GM23248 (cell line): ENCODE measurements around the gene WDR89. TPM values are rescaled to one million over a fixed set of nuclear protein-coding genes. Genes with fewer than 3 reads are reported as not detected.
A peak's percentile ranks its signal among the peaks of the same experiment; 100 is the strongest.

Experiments used
- DNase-seq: peaks from one replicate; pipeline ENCODE4 v3.0.0-alpha.2; 2015
- H2AFZ ChIP-seq: fragments of 200-600 bp; sonication (generic); 2 replicates; pipeline ENCODE4 v1.6.1; 2016; ENCODE audit warnings: antibody characterized with exemption
- H3F3A ChIP-seq: fragments of 200-600 bp; sonication (generic); 2 replicates; pipeline ENCODE4 v1.6.1; 2016; ENCODE audit warnings: mild to moderate bottlenecking, antibody characterized with exemption, mixed run types; ENCODE audit not compliant: insufficient read depth
- H3K27ac ChIP-seq: fragments of 200-600 bp; sonication (generic); 2 replicates; pipeline ENCODE4 v1.5.1; 2016; ENCODE audit warnings: mild to moderate bottlenecking
- H3K27me3 ChIP-seq: fragments of 200-600 bp; sonication (generic); replicated peaks from 2 replicates; pipeline ENCODE4 v1.6.1; 2016; ENCODE audit warnings: mild to moderate bottlenecking; ENCODE audit not compliant: insufficient read depth
- H3K36me3 ChIP-seq: fragments of 200-600 bp; sonication (generic); 2 replicates; pipeline ENCODE4 v1.6.1; 2016; ENCODE audit warnings: low read depth, mild to moderate bottlenecking
- H3K4me1 ChIP-seq: fragments of 200-600 bp; sonication (generic); 2 replicates; pipeline ENCODE4 v1.6.1; 2016; ENCODE audit warnings: mild to moderate bottlenecking; ENCODE audit not compliant: insufficient read depth
- H3K4me2 ChIP-seq: fragments of 200-600 bp; sonication (generic); one replicate; pipeline ENCODE4 v1.6.1; 2016; ENCODE audit warnings: mild to moderate bottlenecking; ENCODE audit not compliant: unreplicated experiment
- H3K4me3 ChIP-seq: fragments of 200-600 bp; sonication (generic); 2 replicates; pipeline ENCODE4 v1.5.1; 2016; ENCODE audit warnings: mild to moderate bottlenecking
- H3K79me2 ChIP-seq: fragments of 200-600 bp; sonication (generic); 2 replicates; pipeline ENCODE4 v1.6.1; 2016; ENCODE audit warnings: mild to moderate bottlenecking; ENCODE audit not compliant: insufficient read depth
- H3K9ac ChIP-seq: fragments of 200-600 bp; sonication (generic); 2 replicates; pipeline ENCODE4 v1.6.1; 2016; ENCODE audit warnings: mild to moderate bottlenecking
- H3K9me2 ChIP-seq: fragments of 200-600 bp; sonication (generic); 2 replicates; pipeline ENCODE4 v1.6.1; 2016; ENCODE audit warnings: mixed run types, mild to moderate bottlenecking, moderate library complexity; ENCODE audit not compliant: insufficient read depth
- H3K9me3 ChIP-seq: fragments of 200-600 bp; sonication (generic); one replicate; pipeline ENCODE4 v1.6.1; 2017; ENCODE audit warnings: low read depth
- H4K20me1 ChIP-seq: fragments of 200-600 bp; sonication (generic); 2 replicates; pipeline ENCODE4 v1.6.0; 2016; ENCODE audit not compliant: insufficient read depth
- EZH2 ChIP-seq: fragments of 200-600 bp; sonication (generic); IDR thresholded peaks from 2 replicates; pipeline ENCODE4 v1.6.1; 2018; ENCODE audit warnings: antibody characterized with exemption, mild to moderate bottlenecking; ENCODE audit not compliant: insufficient read depth, poor library complexity, severe bottlenecking
- EZH2phosphoT487 ChIP-seq: fragments of 200-600 bp; sonication (generic); IDR thresholded peaks from 2 replicates; pipeline ENCODE4 v1.6.1; 2018; ENCODE audit warnings: antibody characterized with exemption, moderate library complexity, mild to moderate bottlenecking, low read depth; ENCODE audit not compliant: insufficient read depth
- WGBS, 2 experiments: methylation state at CpG; one replicate each; pipeline ENCODE4 v1.1.6; 2015 to 2017; ENCODE audit warnings: low lambda C conversion rate in 2 of 2, low coverage in 1 of 2; ENCODE audit errors: missing lambda C conversion rate in 2 of 2; 5-methylcytosine and 5-hydroxymethylcytosine counted together
- in situ Hi-C: fragments of 300-500 bp; cut with MboI; formaldehyde crosslinking; loops from 2 replicates; pipeline ENCODE4 v1.15.0; 2020
- polyA plus RNA-seq: library from polyadenylated mRNA; unstranded; fragments of >200 nt; fragmentation: Nextera tagmentation; extraction: Ambion mirVana; gene quantifications from 2 replicates; pipeline ENCODE4 v1.2.1, GENCODE V29; 2016
- total RNA-seq: library from RNA; depleted of rRNA; stranded (reverse); fragments of >200 nt; shearing (Covaris generic); gene quantifications from 2 replicates; pipeline ENCODE4 v1.2.3, GENCODE V29; 2014

Gene WDR89
- total and polyA plus RNA-seq, 2 experiments from 2014 or later, result 6.9 to 7.0 TPM

- H3K27me3 ChIP-seq, result no peaks in the 10 kb centered on the region
- no peaks in the 10 kb centered on the region for H3F3A ChIP-seq
- H3K9me2 ChIP-seq, result no peaks in the 10 kb centered on the region
- 74 to 79% methylated on average over 3 of the region's 3 CpGs for WGBS, 2 experiments
- DNase-seq, result peak; percentile 13
- no peaks in the 10 kb centered on the region for H3K36me3 ChIP-seq
- H3K79me2 ChIP-seq, result no peaks in the 10 kb centered on the region
- no peak overlapping the region for H3K4me2 ChIP-seq
- H2AFZ ChIP-seq, result no peak overlapping the region
- in situ Hi-C loops, result no loop called here
- H3K9ac ChIP-seq, result no peak overlapping the region
- H4K20me1 ChIP-seq, result no peaks in the 10 kb centered on the region
- H3K4me3 ChIP-seq, result no peak overlapping the region
- H3K27ac ChIP-seq, result no peak overlapping the region
- TF ChIP-seq EZH2phosphoT487 (no peak), EZH2 (no peak)
- H3K4me1 ChIP-seq, result peaks cover 12% of the 10 kb centered on the region; the same call in 1 of the 2 replicates
- H3K9me3 ChIP-seq, result no peaks in the 10 kb centered on the region
Measured at GRCh38 chr14:63650256-63650952, 8.7 kb upstream of the WDR89 start.

DNA sequence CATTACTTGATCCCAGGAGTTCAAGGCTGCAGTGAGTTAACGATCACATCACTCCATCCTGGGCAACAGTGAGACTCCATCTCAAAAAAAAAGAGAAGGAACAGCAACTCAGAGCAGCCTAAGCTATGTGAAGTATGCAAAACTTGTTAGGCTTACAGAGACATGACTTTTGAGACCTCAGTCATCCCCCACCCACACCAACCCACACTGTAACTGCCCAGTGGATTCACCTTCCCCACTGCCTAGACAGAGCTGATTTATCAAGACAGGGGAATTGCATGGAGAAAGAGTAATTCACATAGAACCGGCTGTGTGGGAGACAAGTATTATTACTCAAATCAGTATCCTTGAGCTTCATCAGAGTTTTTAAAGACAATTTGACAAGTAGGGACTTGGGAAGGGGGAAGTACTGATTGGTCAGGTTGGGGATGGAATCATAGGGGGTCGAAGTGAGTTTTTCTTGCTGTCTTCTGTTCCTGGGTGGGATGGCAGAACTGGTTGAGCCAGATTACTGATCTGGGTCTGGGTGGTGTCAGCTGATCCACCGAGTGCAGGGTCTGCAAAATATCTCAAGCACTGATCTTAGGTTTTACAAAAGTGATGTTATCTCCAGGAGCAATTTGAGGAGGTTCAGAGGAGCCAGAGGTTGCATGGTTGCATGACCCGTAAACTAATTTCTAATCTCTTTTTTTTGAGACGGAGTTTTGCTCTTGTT, 6.2 kb upstream of the WDR89 start:
- Histone ChIP-seq H3K9me3 (no peaks in the 10 kb centered on the region), H3K36me3 (no peaks in the 10 kb centered on the region), H4K20me1 (no peaks in the 10 kb centered on the region), H3F3A (no peaks in the 10 kb centered on the region), H3K9ac (no peak overlapping the region), H3K4me1 (0 out of 2 replicates have a peak, but pooled peaks cover 1% of the 10 kb centered on the region), H3K79me2 (0 out of 2 replicates have a peak, but pooled peaks cover 7% of the 10 kb centered on the region), H2AFZ (no peak overlapping the region), H3K4me2 (peak overlapping the region; percentile 23), H3K9me2 (no peaks in the 10 kb centered on the region), H3K27me3 (no peaks in the 10 kb centered on the region), H3K27ac (no peak overlapping the region), H3K4me3 (no peak overlapping the region)
- WGBS, 2 experiments, result 82 to 84% methylated on average over 6 of the region's 6 CpGs
- TF ChIP-seq EZH2 (no peak), EZH2phosphoT487 (no peak)
- in situ Hi-C loops, result no loop called here
- no peak for DNase-seq

DNA sequence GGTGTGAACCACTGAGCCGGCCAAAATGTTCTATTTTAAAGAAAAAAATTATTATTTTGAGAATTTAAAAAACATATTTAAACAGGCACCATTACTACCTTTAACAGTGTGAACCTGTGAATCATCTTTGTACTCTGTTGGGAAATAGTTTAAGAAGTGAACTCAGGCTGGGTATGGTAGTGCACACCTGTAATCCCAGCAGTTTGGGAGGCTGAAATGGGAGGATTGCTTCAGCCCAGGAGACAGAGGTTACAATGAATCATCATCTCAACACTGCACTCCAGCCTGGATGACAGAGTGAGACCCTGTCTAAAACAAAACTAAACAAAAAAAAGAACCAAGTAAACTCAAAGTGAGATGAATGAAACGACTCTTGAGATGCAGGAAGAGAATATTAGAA, 3.1 kb upstream of the WDR89 start:
- H3K36me3 ChIP-seq, result no peaks in the 10 kb centered on the region
- peaks cover 8% of the 10 kb centered on the region for H3F3A ChIP-seq
- H2AFZ ChIP-seq, result no peak overlapping the region
- no peaks in the 10 kb centered on the region for H3K27me3 ChIP-seq
- DNase-seq, result no peak
- peaks cover 17% of the 10 kb centered on the region for H3K79me2 ChIP-seq
- 85 to 93% methylated on average over 2 of the region's 2 CpGs for WGBS, 2 experiments
- no peak overlapping the region for H3K4me2 ChIP-seq
- in situ Hi-C loops, result no loop called here
- H3K9me3 ChIP-seq, result no peaks in the 10 kb centered on the region
- no peak overlapping the region for H3K4me3 ChIP-seq
- no peak overlapping the region for H3K9ac ChIP-seq
- TF ChIP-seq EZH2phosphoT487 (no peak), EZH2 (no peak)
- no peak overlapping the region for H3K27ac ChIP-seq
- H4K20me1 ChIP-seq, result no peaks in the 10 kb centered on the region
- no peaks in the 10 kb centered on the region for H3K9me2 ChIP-seq
- 0 out of 2 replicates have a peak, but pooled peaks cover 4% of the 10 kb centered on the region for H3K4me1 ChIP-seq

GRCh38 chr14:63642656-63643382, 1.1 kb upstream of the WDR89 start:
- TF ChIP-seq EZH2phosphoT487 (no peak), EZH2 (no peak)
- Histone ChIP-seq H3F3A (peaks cover 8% of the 10 kb centered on the region), H2AFZ (peak overlapping the region; percentile 88), H3K4me1 (0 out of 2 replicates have a peak, but pooled peaks cover 4% of the 10 kb centered on the region), H3K27me3 (no peaks in the 10 kb centered on the region), H3K4me3 (peak overlapping the region; percentile 82), H3K27ac (peak overlapping the region; percentile 92), H3K9me2 (no peaks in the 10 kb centered on the region), H4K20me1 (no peaks in the 10 kb centered on the region), H3K4me2 (peak overlapping the region; percentile 76), H3K9ac (peak overlapping the region; percentile 89), H3K36me3 (no peaks in the 10 kb centered on the region; the same call in 1 of the 2 replicates), H3K79me2 (peaks cover 37% of the 10 kb centered on the region), H3K9me3 (no peaks in the 10 kb centered on the region)
- in situ Hi-C loops, result no loop called here
- 57 to 58% methylated on average over 8 of the region's 8 CpGs for WGBS, 2 experiments
- no peak for DNase-seq
